Breast epithelium (tissue), 4 donors: Measurements from ENCODE around the gene UNC13C. TPM values are rescaled to one million over a fixed set of nuclear protein-coding genes. Genes with fewer than 3 reads are reported as not detected.

Experiments used
- DNase-seq, 2 donors: peaks; one replicate each; pipeline ENCODE4 v3.0.0-alpha.2; 2019; ENCODE audit warnings: low spot score in 2 of 2
- H3K27ac ChIP-seq, 2 donors: fragments of 200-600 bp; sonication (generic) in 1 of 2; one replicate each; pipeline ENCODE4 v1.5.1; 2016 to 2019; ENCODE audit warnings: mild to moderate bottlenecking in 1 of 2
- H3K27me3 ChIP-seq, 2 donors: fragments of 200-600 bp; sonication (generic) in 1 of 2; one replicate each; pipeline versions ENCODE4 v1.5.1 to v1.6.0; 2017 to 2019; ENCODE audit warnings: control low read depth in 1 of 2, mild to moderate bottlenecking in 1 of 2
- H3K36me3 ChIP-seq: fragments of 200-600 bp; one replicate; pipeline ENCODE4 v1.5.1; 2019
- H3K4me1 ChIP-seq, 2 donors: fragments of 200-600 bp; sonication (generic); one replicate each; pipeline ENCODE4 v1.5.1; 2016 to 2019; ENCODE audit warnings: control low read depth in 1 of 2
- H3K4me3 ChIP-seq, 3 donors: fragments of 200-600 bp; sonication (generic); 1 replicate in 2 of 3; 2 replicates in 1 of 3; pipeline ENCODE4 v1.5.1; 2016 to 2019; ENCODE audit warnings: mild to moderate bottlenecking in 3 of 3, moderate library complexity in 2 of 3
- H3K9me3 ChIP-seq, 2 donors: fragments of 200-600 bp; sonication (generic) in 1 of 2; one replicate each; pipeline ENCODE4 v1.5.1; 2016 to 2019; ENCODE audit warnings: control low read depth in 1 of 2
- CTCF ChIP-seq, 3 donors: fragments of 450-650 bp; IDR thresholded peaks; one replicate each; pipeline ENCODE4 v1.5.1; 2016 to 2017; ENCODE audit warnings: antibody characterized with exemption in 3 of 3, mild to moderate bottlenecking in 3 of 3, moderate library complexity in 3 of 3
- POLR2A ChIP-seq: fragments of 450-650 bp; IDR thresholded peaks from one replicate; pipeline ENCODE4 v1.6.1; 2016; ENCODE audit warnings: antibody characterized with exemption, mild to moderate bottlenecking, moderate library complexity
- POLR2AphosphoS5 ChIP-seq, 3 donors: sonication (generic); formaldehyde crosslinking; IDR thresholded peaks; one replicate each; pipeline ENCODE4 v1.6.1; 2017; ENCODE audit warnings: antibody characterized with exemption in 3 of 3
- intact Hi-C: fragments of 100-400 bp; cut with DNase I; formaldehyde crosslinking; loops from one replicate; pipeline ENCODE4 v1.15.1; 2023; ENCODE audit warnings: low total_unique reads
- total RNA-seq, 3 donors: library from RNA; depleted of rRNA; stranded (reverse); fragments of >200 nt; gene quantifications; one replicate each; pipeline ENCODE4 v1.1.0, GENCODE V29; 2016

The UNC13C gene
- total RNA-seq, 3 donors from 2014 or later: 0.32 to 2.9 (median 0.88) TPM

GRCh38 chr15:54373332-54373731, 395.1 kb downstream of the UNC13C start:
- no peak for DNase-seq
- H3K27me3 ChIP-seq: no peaks in the 10 kb centered on the region
- no peak overlapping the region for H3K27ac ChIP-seq
- peaks cover 7 to 14% of the 10 kb centered on the region in 2 donors for H3K9me3 ChIP-seq
- H3K4me3 ChIP-seq: no peak overlapping the region
- H3K4me1 ChIP-seq: no peaks in the 10 kb centered on the region
- TF ChIP-seq CTCF (IDR thresholded peaks at IDR 0.05) (no peak), POLR2AphosphoS5 (IDR thresholded peaks at IDR 0.05) (no peak), POLR2A (no peak)
- intact Hi-C loops: no loop called here
- H3K36me3 ChIP-seq: no peaks in the 10 kb centered on the region

- no peaks in the 10 kb centered on the region for H3K36me3 ChIP-seq
- TF ChIP-seq POLR2AphosphoS5 (IDR thresholded peaks at IDR 0.05) (no peak), POLR2A (no peak), CTCF (IDR thresholded peaks at IDR 0.05) (no peak)
- intact Hi-C loops: no loop called here
- peaks cover 7 to 14% of the 10 kb centered on the region in 2 donors for H3K9me3 ChIP-seq
- no peak overlapping the region for H3K27ac ChIP-seq
- H3K4me3 ChIP-seq: no peak overlapping the region
- no peaks in the 10 kb centered on the region for H3K4me1 ChIP-seq
- H3K27me3 ChIP-seq: no peaks in the 10 kb centered on the region
- DNase-seq: no peak
Measured at GRCh38 chr15:54374184-54374952, 396.1 kb downstream of the UNC13C start.

- Histone ChIP-seq H3K4me1 (no peaks in the 10 kb centered on the region), H3K9me3 (no peaks in the 10 kb centered on the region), H3K27me3 (no peaks in the 10 kb centered on the region), H3K36me3 (no peaks in the 10 kb centered on the region), H3K4me3 (no peak overlapping the region), H3K27ac (no peak overlapping the region)
- intact Hi-C loops: no loop called here
- TF ChIP-seq POLR2A: no peak
- TF ChIP-seq CTCF (IDR thresholded peaks at IDR 0.05): no peak
- no peak for TF ChIP-seq POLR2AphosphoS5 (IDR thresholded peaks at IDR 0.05)
- DNase-seq: no peak
Measured at GRCh38 chr15:54387799-54388198, 409.6 kb downstream of the UNC13C start.

GRCh38 chr15:54388746-54389145, 410.5 kb downstream of the UNC13C start:
- H3K27ac ChIP-seq: no peak overlapping the region
- no peak overlapping the region for H3K4me3 ChIP-seq
- TF ChIP-seq CTCF (IDR thresholded peaks at IDR 0.05): no peak
- TF ChIP-seq POLR2A: no peak
- TF ChIP-seq POLR2AphosphoS5 (IDR thresholded peaks at IDR 0.05): no peak
- no peaks in the 10 kb centered on the region for H3K9me3 ChIP-seq
- DNase-seq: no peak
- H3K27me3 ChIP-seq: no peaks in the 10 kb centered on the region
- intact Hi-C loops: no loop called here
- H3K36me3 ChIP-seq: no peaks in the 10 kb centered on the region
- no peaks in the 10 kb centered on the region for H3K4me1 ChIP-seq

- intact Hi-C loops: no loop called here
Measured at GRCh38 chr15:54410481-54410880, 432.2 kb downstream of the UNC13C start.

More at GRCh38 chr15:54410481-54410880, 432.2 kb downstream of the UNC13C start:
- H3K27me3 ChIP-seq: no peaks in the 10 kb centered on the region
- no peak for DNase-seq
- no peak overlapping the region for H3K4me3 ChIP-seq
- no peaks in the 10 kb centered on the region for H3K36me3 ChIP-seq
- H3K4me1 ChIP-seq: no peaks in the 10 kb centered on the region
- TF ChIP-seq POLR2AphosphoS5 (IDR thresholded peaks at IDR 0.05): no peak
- TF ChIP-seq CTCF (IDR thresholded peaks at IDR 0.05): no peak
- no peak for TF ChIP-seq POLR2A
- no peaks in the 10 kb centered on the region for H3K9me3 ChIP-seq
- H3K27ac ChIP-seq: no peak overlapping the region
